Measurements from ENCODE around the gene TUBGCP6. TPM values are rescaled to one million over a fixed set of nuclear protein-coding genes. Genes with fewer than 3 reads are reported as not detected.

The TUBGCP6 gene
- polyA plus RNA-seq, 1 donor from 2014 or later = 74.5 TPM

- Histone ChIP-seq H2AFZ (ENCODE audit: low read depth, low read length) (no peak overlapping the region), H3K27me3 (ENCODE audit: insufficient read depth, low read depth, low read length) (no peaks in the 10 kb centered on the region), H3K79me2 (replicated peaks; ENCODE audit: insufficient read depth, low read length) (peaks cover 6% of the 10 kb centered on the region), H3K9me3 (ENCODE audit: low read length) (no peaks in the 10 kb centered on the region), H3K9me2 (ENCODE audit: insufficient read depth, low read length) (no peaks in the 10 kb centered on the region), H3K27ac (ENCODE audit: low read length) (no peak overlapping the region), H3K36me3 (ENCODE audit: insufficient read depth, low read length) (no peaks in the 10 kb centered on the region), H3K9ac (ENCODE audit: low read length) (no peak overlapping the region), H3K4me2 (ENCODE audit: low read length) (no peak overlapping the region), H3K4me3 (ENCODE audit: low read length) (no peak overlapping the region), H3F3A (ENCODE audit: insufficient read depth, low read length, poor library complexity, severe bottlenecking) (no peaks in the 10 kb centered on the region), H4K20me1 (ENCODE audit: insufficient read depth) (no peaks in the 10 kb centered on the region)
- no peak for TF ChIP-seq SMC3 (conservative IDR thresholded peaks at IDR 0.05; ENCODE audit: poor library complexity)
- TF ChIP-seq RAD21 (conservative IDR thresholded peaks at IDR 0.05) = no peak
- TF ChIP-seq CTCF (IDR thresholded peaks at IDR 0.05; ENCODE audit: poor library complexity, severe bottlenecking) = no peak
- no peak for TF ChIP-seq TAF1 (IDR thresholded peaks at IDR 0.05; ENCODE audit: low read depth)
These were observed 14.5 kb upstream of the TUBGCP6 start for GRCh38 chr22:50259302-50259701.

- Histone ChIP-seq H3K9ac (ENCODE audit: low read length) (no peak overlapping the region), H3F3A (ENCODE audit: insufficient read depth, low read length, poor library complexity, severe bottlenecking) (no peaks in the 10 kb centered on the region), H3K9me3 (ENCODE audit: low read length) (no peaks in the 10 kb centered on the region), H3K79me2 (replicated peaks; ENCODE audit: insufficient read depth, low read length) (peaks cover 6% of the 10 kb centered on the region), H3K9me2 (ENCODE audit: insufficient read depth, low read length) (no peaks in the 10 kb centered on the region), H3K27ac (ENCODE audit: low read length) (no peak overlapping the region), H3K4me3 (ENCODE audit: low read length) (no peak overlapping the region), H4K20me1 (ENCODE audit: insufficient read depth) (no peaks in the 10 kb centered on the region), H2AFZ (ENCODE audit: low read depth, low read length) (no peak overlapping the region), H3K27me3 (ENCODE audit: insufficient read depth, low read depth, low read length) (no peaks in the 10 kb centered on the region), H3K4me2 (ENCODE audit: low read length) (no peak overlapping the region), H3K36me3 (ENCODE audit: insufficient read depth, low read length) (no peaks in the 10 kb centered on the region)
- no peak for TF ChIP-seq MXI1 (conservative IDR thresholded peaks at IDR 0.05; ENCODE audit: poor library complexity, severe bottlenecking)
- no peak for TF ChIP-seq POLR2AphosphoS5 (IDR thresholded peaks at IDR 0.05)
- no peak for TF ChIP-seq RAD21 (conservative IDR thresholded peaks at IDR 0.05)
- TF ChIP-seq REST (IDR thresholded peaks at IDR 0.05; ENCODE audit: borderline replicate concordance) = no peak
- no peak for TF ChIP-seq EP300 (conservative IDR thresholded peaks at IDR 0.05; ENCODE audit: poor library complexity, severe bottlenecking)
- no peak for TF ChIP-seq EZH2 (IDR thresholded peaks at IDR 0.05; ENCODE audit: borderline replicate concordance, insufficient read depth, low read length, poor library complexity, severe bottlenecking)
- TF ChIP-seq SMC3 (conservative IDR thresholded peaks at IDR 0.05; ENCODE audit: poor library complexity) = no peak
These were observed 13.8 kb upstream of the TUBGCP6 start for GRCh38 chr22:50258361-50259292.

Data from neural cell (in vitro differentiated cells).